Loucy (cell line): ENCODE results near the gene EXOC2.

Source experiments
- CTCF ChIP-seq: fragments of 200-600 bp; sonication (generic); conservative IDR thresholded peaks from 2 replicates; pipeline ENCODE4 v1.5.1; 2014; ENCODE audit warnings: mild to moderate bottlenecking, antibody characterized with exemption, low read length
- EZH2phosphoT487 ChIP-seq: fragments of 200-600 bp; IDR thresholded peaks from 2 replicates; pipeline ENCODE4 v1.6.1; 2018; ENCODE audit warnings: antibody characterized with exemption, mild to moderate bottlenecking, moderate library complexity, borderline replicate concordance

GRCh38 chr6:583635-584034, 109.3 kb downstream of the EXOC2 start:
- no peak for TF ChIP-seq CTCF
- no peak for TF ChIP-seq EZH2phosphoT487
